Mammary epithelial cell (primary cell): ENCODE data around the gene TJP1.

ENCODE experiments used
- CTCF ChIP-seq, 2 donors: IDR thresholded peaks in 1 of 2; conservative IDR thresholded peaks in 1 of 2; 2 replicates each; pipeline ENCODE4 v1.5.1; 2011 to 2012; ENCODE audit warnings: inconsistent platforms in 2 of 2, low read length in 2 of 2, mild to moderate bottlenecking in 2 of 2, control low read depth in 1 of 2, low read depth in 1 of 2; ENCODE audit not compliant: insufficient read depth in 1 of 2; ENCODE audit errors: extremely low read depth in 1 of 2
- EZH2 ChIP-seq: IDR thresholded peaks from 2 replicates; pipeline ENCODE4 v1.6.1; 2012; ENCODE audit warnings: low read length, inconsistent platforms, borderline replicate concordance

GRCh38 chr15:29832709-29833108 lies 10.4 kb upstream of the TJP1 start:
- TF ChIP-seq CTCF (conservative IDR thresholded peaks at IDR 0.05 in 1 of 2, IDR thresholded peaks at IDR 0.05 in 1 of 2; ENCODE audit: extremely low read depth in 1 of 2, insufficient read depth in 1 of 2, low read depth in 1 of 2, low read length in 2 of 2) (no peak), EZH2 (no peak)
